Measurements from ENCODE around the gene TVP23B. TPM values are rescaled to one million over a fixed set of nuclear protein-coding genes. Genes with fewer than 3 reads are reported as not detected.
"Not testable (repeated sequence)": the region's sequence is repeated elsewhere in the genome, so short reads cannot be mapped to it uniquely, and the experiment has no call there.

TVP23B gene
- polyA plus RNA-seq, 6 donors from 2014 or later: 41.0 to 66.7 (median 49.1) TPM

GRCh38 chr17:18816489-18817371, 35.7 kb downstream of the TVP23B start:
- not testable (repeated sequence) for H3K9me3 Mint-ChIP-seq, H3K36me3 Mint-ChIP-seq, H3K4me3 Mint-ChIP-seq, H3K4me1 Mint-ChIP-seq
- ATAC-seq (ENCODE audit: low read depth in 2 of 2) (peak; percentile 70 to 85), DNase-seq (peak; percentile 48)
- Mint-ChIP-seq H3K27me3 (peaks cover 0 to 17% (median 4%) of the 10 kb centered on the region in 3 donors), H3K27ac (peak overlapping the region in 1 of 6 donors; percentile 35)

DNA sequence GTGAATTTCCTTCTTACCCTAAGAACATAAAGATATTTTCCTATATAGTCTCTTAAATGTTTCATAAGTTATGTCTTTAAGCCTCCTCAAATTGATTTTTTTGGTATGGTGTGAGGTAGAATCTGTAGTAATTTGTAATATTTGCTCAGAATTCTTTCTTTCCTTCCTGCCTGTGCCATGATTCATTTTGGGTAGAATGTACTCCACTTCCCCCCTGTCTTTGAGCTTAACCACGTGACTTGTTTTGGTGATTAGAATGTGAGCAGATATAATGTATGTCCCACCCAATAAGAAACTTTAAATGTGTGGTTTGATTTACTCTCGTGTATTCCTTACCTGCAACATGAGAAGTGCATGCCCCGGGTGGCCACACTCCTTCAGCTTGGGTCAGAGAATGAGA, 40.4 kb downstream of the TVP23B start:
- H3K9me3 Mint-ChIP-seq; DNase-seq; ATAC-seq (ENCODE audit: low read depth in 2 of 2); H3K36me3 Mint-ChIP-seq; H3K27ac Mint-ChIP-seq; H3K4me1 Mint-ChIP-seq; H3K4me3 Mint-ChIP-seq: not testable (repeated sequence)
- peaks cover 0 to 18% (median 4%) of the 10 kb centered on the region in 3 donors for H3K27me3 Mint-ChIP-seq

DNA sequence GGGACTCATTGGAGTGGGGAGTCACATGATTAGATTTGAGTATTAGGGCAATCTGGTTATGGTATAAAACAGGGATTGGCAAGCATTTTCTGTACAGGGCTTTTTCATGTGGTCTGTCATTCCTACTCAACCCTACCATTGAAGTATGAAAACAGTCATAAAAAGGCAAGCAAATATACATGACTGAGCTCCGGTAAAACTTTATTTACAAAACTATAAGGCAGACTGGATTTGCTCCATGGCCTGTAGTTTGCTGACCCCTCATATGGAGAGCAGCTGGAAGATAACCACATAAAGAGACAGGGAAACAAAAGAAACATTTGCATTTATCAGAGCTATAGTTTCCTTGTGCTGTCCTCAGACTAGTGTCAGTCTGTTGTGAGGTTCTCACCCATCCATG, 46.6 kb downstream of the TVP23B start:
- not testable (repeated sequence) for H3K36me3 Mint-ChIP-seq; H3K4me3 Mint-ChIP-seq; H3K4me1 Mint-ChIP-seq; H3K27ac Mint-ChIP-seq; H3K27me3 Mint-ChIP-seq; ATAC-seq (ENCODE audit: low read depth in 2 of 2); DNase-seq; H3K9me3 Mint-ChIP-seq

- ATAC-seq (ENCODE audit: low read depth in 2 of 2): no peak
- Mint-ChIP-seq H3K4me3 (no peak overlapping the region), H3K36me3 (no peaks in the 10 kb centered on the region), H3K4me1 (peaks cover 0 to 4% (median 0%) of the 10 kb centered on the region in 3 donors), H3K9me3 (no peaks in the 10 kb centered on the region), H3K27ac (peak overlapping the region in 1 of 6 donors; percentile 69), H3K27me3 (peaks cover 3 to 8% (median 4%) of the 10 kb centered on the region in 3 donors)
- no peak for DNase-seq
Measured at GRCh38 chr17:18848501-18848900, 67.5 kb downstream of the TVP23B start.

- Mint-ChIP-seq H3K27ac (peak overlapping the region in 1 of 6 donors; percentile 51), H3K4me1 (peaks cover 9 to 11% (median 11%) of the 10 kb centered on the region in 3 donors), H3K4me3 (no peak overlapping the region), H3K27me3 (peaks cover 0 to 4% (median 0%) of the 10 kb centered on the region in 3 donors), H3K9me3 (no peaks in the 10 kb centered on the region), H3K36me3 (no peaks in the 10 kb centered on the region)
- no peak for ATAC-seq (ENCODE audit: low read depth in 2 of 2)
- no peak for DNase-seq
Measured at GRCh38 chr17:18850679-18851078, 69.7 kb downstream of the TVP23B start.

- Mint-ChIP-seq H3K4me3 (no peak overlapping the region), H3K9me3 (no peaks in the 10 kb centered on the region), H3K4me1 (peaks cover 14 to 16% (median 16%) of the 10 kb centered on the region in 3 donors), H3K27ac (no peak overlapping the region), H3K36me3 (no peaks in the 10 kb centered on the region), H3K27me3 (peaks cover 0 to 4% (median 0%) of the 10 kb centered on the region in 3 donors)
- no peak for ATAC-seq (ENCODE audit: low read depth in 2 of 2)
- DNase-seq: no peak
Measured at GRCh38 chr17:18851201-18851600, 70.2 kb downstream of the TVP23B start.

DNA sequence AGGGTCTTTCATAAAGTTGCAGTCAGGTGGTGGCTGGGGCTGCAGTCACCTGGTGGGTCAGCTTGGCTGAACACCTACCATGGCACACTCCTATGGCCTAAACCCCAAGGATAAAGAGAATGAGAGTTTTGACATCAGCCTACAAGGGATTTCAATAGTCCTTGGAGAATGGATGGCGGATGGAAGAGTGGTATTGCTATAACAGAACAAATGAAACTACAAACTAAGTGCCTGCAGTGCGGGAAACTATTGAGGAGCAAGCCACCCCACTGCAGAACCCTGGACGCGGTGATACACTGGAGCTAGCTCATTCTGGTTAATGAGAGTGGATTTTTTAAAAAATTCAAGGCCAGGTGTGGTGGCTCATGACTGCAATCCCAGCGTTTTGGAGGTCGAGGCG, 74.0 kb downstream of the TVP23B start:
- peak overlapping the region; percentile 82 to 99 (median 92) for H3K4me3 Mint-ChIP-seq
- ATAC-seq (ENCODE audit: low read depth in 2 of 2): no peak
- H3K36me3 Mint-ChIP-seq: no peaks in the 10 kb centered on the region
- no peaks in the 10 kb centered on the region for H3K27me3 Mint-ChIP-seq
- H3K27ac Mint-ChIP-seq: peak overlapping the region in 1 of 6 donors; percentile 84
- H3K4me1 Mint-ChIP-seq: peaks cover 29 to 45% (median 31%) of the 10 kb centered on the region in 3 donors
- DNase-seq: no peak
- no peaks in the 10 kb centered on the region for H3K9me3 Mint-ChIP-seq

- H3K36me3 Mint-ChIP-seq: no peaks in the 10 kb centered on the region
- peaks cover 36 to 55% (median 40%) of the 10 kb centered on the region in 3 donors for H3K4me1 Mint-ChIP-seq
- H3K9me3 Mint-ChIP-seq: no peaks in the 10 kb centered on the region
- H3K4me3 Mint-ChIP-seq: peak overlapping the region; percentile 82 to 99 (median 96)
- no peaks in the 10 kb centered on the region for H3K27me3 Mint-ChIP-seq
- ATAC-seq (ENCODE audit: low read depth in 2 of 2) (peak; percentile 85 to 87), DNase-seq (peak; percentile 87)
- peak overlapping the region; percentile 81 to 95 (median 92) for H3K27ac Mint-ChIP-seq
Measured at GRCh38 chr17:18855831-18856569, 75.0 kb downstream of the TVP23B start.

Other genes starting within 250 kb of the TVP23B start
- gene TBC1D28, start 136.8 kb upstream of the TVP23B start, polyA plus RNA-seq (ENCODE audit: low read depth in 6 of 6): not detected
- 1 to 10 TPM in 5 of 6 donors, under 1 TPM in 1; 0.64 to 3.6 (median 2.2) TPM for gene FOXO3B, start 98.9 kb upstream of the TVP23B start, polyA plus RNA-seq (ENCODE audit: low read depth in 6 of 6)
- not detected for gene FBXW10, start 37.1 kb upstream of the TVP23B start, polyA plus RNA-seq (ENCODE audit: low read depth in 6 of 6)
- gene PRPSAP2, start 76.9 kb downstream of the TVP23B start, polyA plus RNA-seq (ENCODE audit: low read depth in 6 of 6): 10 to 100 TPM; 40.1 to 53.3 (median 46.1) TPM
- gene SLC5A10, start 171.0 kb downstream of the TVP23B start, polyA plus RNA-seq (ENCODE audit: low read depth in 6 of 6): under 1 TPM in 5 of 6 donors, not detected in 1; 0.06 to 0.17 (median 0.10) TPM
- 1 to 10 TPM; 2.5 to 4.4 (median 2.9) TPM for gene FAM83G, start 223.6 kb downstream of the TVP23B start, polyA plus RNA-seq (ENCODE audit: low read depth in 6 of 6)

Data from naive B cell (primary cell).